ENCODE data around the gene PAH. TPM values are rescaled to one million over a fixed set of nuclear protein-coding genes. Genes with fewer than 3 reads are reported as not detected.
A peak's percentile ranks its signal among the peaks of the same experiment; 100 is the strongest.

Gene PAH
- total RNA-seq, 4 donors from 2014 or later: not detected

GRCh38 chr12:102888511-102888910 lies 28.5 kb downstream of the PAH start:
- TF ChIP-seq CTCF (IDR thresholded peaks at IDR 0.05) (no peak), POLR2A (IDR thresholded peaks at IDR 0.05) (no peak)
- Histone ChIP-seq H3K27ac (no peak overlapping the region), H3K36me3 (no peaks in the 10 kb centered on the region), H3K27me3 (peaks cover 0 to 29% (median 0%) of the 10 kb centered on the region in 4 donors), H3K4me3 (no peak overlapping the region), H3K4me1 (no peaks in the 10 kb centered on the region), H3K9me3 (no peaks in the 10 kb centered on the region)
- intact Hi-C loops (cut with DNase I): no loop called here
- WGBS, 2 donors: no CpG with 5 or more reads among the region's 1 CpG
- DNase-seq: no peak

- Histone ChIP-seq H3K9me3 (no peaks in the 10 kb centered on the region), H3K36me3 (no peaks in the 10 kb centered on the region), H3K27ac (no peak overlapping the region), H3K4me3 (no peak overlapping the region), H3K27me3 (peaks cover 0 to 40% (median 0%) of the 10 kb centered on the region in 4 donors), H3K4me1 (no peaks in the 10 kb centered on the region)
- intact Hi-C loops (cut with DNase I): no loop called here
- TF ChIP-seq POLR2A (IDR thresholded peaks at IDR 0.05): no peak
- TF ChIP-seq CTCF (IDR thresholded peaks at IDR 0.05): no peak
- DNase-seq: no peak
- 39 to 68% methylated on average over 5 to 10 of the region's 20 CpGs for WGBS, 2 donors
Observed at GRCh38 chr12:102885043-102885932, 31.8 kb downstream of the PAH start.

GRCh38 chr12:102883204-102883799 lies 33.7 kb downstream of the PAH start:
- peaks cover 0 to 36% (median 0%) of the 10 kb centered on the region in 4 donors for H3K27me3 ChIP-seq
- intact Hi-C loops (cut with DNase I): no loop called here

GRCh38 chr12:102880783-102881182 lies 36.3 kb downstream of the PAH start:
- WGBS, 2 donors: 83 to 96% methylated on average over 5 of the region's 5 CpGs
- intact Hi-C loops (cut with DNase I): no loop called here

More at GRCh38 chr12:102883204-102883799, 33.7 kb downstream of the PAH start:
- Histone ChIP-seq H3K9me3 (no peaks in the 10 kb centered on the region), H3K36me3 (no peaks in the 10 kb centered on the region), H3K4me3 (no peak overlapping the region), H3K4me1 (peaks cover 0 to 5% (median 0%) of the 10 kb centered on the region in 3 donors), H3K27ac (no peak overlapping the region)
- DNase-seq: no peak
- TF ChIP-seq POLR2A (IDR thresholded peaks at IDR 0.05): no peak
- TF ChIP-seq CTCF (IDR thresholded peaks at IDR 0.05): peak; percentile 49 to 74 (median 58)
- WGBS, 2 donors: 8 to 35% methylated on average over 6 to 8 of the region's 8 CpGs

More at GRCh38 chr12:102880783-102881182, 36.3 kb downstream of the PAH start:
- Histone ChIP-seq H3K4me1 (peaks cover 0 to 5% (median 0%) of the 10 kb centered on the region in 3 donors), H3K36me3 (no peaks in the 10 kb centered on the region), H3K4me3 (no peak overlapping the region), H3K9me3 (no peaks in the 10 kb centered on the region), H3K27ac (no peak overlapping the region), H3K27me3 (peaks cover 0 to 34% (median 0%) of the 10 kb centered on the region in 4 donors)
- TF ChIP-seq CTCF (IDR thresholded peaks at IDR 0.05) (no peak), POLR2A (IDR thresholded peaks at IDR 0.05) (no peak)
- DNase-seq: no peak
